IMR-90 (cell line): Measurements from ENCODE around the gene KLRC3. TPM values are rescaled to one million over a fixed set of nuclear protein-coding genes. Genes with fewer than 3 reads are reported as not detected.

Experiments
- ATAC-seq: fragments of 200-7000 bp; cut with Tn5 transposase; 2 replicates; pipeline ENCODE4 v1.9.1; 2020; ENCODE audit warnings: low read depth, mild to moderate bottlenecking, moderate library complexity
- BruUV-seq: library from RNA; stranded (reverse); fragments of 400-500 nt; replicated peaks from 2 replicates; lab custom pipeline; 2021; lab: Mats Ljungman, UMichigan
- CTCF ChIA-PET: fragments of 300-600 bp; formaldehyde crosslinking; extraction: SDS; loops from one replicate; lab custom pipeline; 2021; ENCODE audit warnings: antibody characterized with exemption; lab: Yijun Ruan, JAX
- POLR2A ChIA-PET: fragments of 300-600 bp; sonication (Branson Sonifier 250); formaldehyde crosslinking; loops from one replicate; lab custom pipeline; 2022; ENCODE audit warnings: antibody characterized with exemption; ENCODE audit not compliant: unreplicated experiment; lab: Charles Lee
- DNase-seq: peaks from one replicate; pipeline ENCODE4 v3.0.0; 2013
- H2AFZ ChIP-seq: replicated peaks from 2 replicates; pipeline ENCODE3; 2013; ENCODE audit warnings: low read length, mild to moderate bottlenecking; ENCODE audit not compliant: poor library complexity
- H2AK5ac ChIP-seq: 2 replicates; pipeline ENCODE4 v1.6.1; 2013; ENCODE audit warnings: low read depth, low read length, inconsistent platforms
- H2AK9ac ChIP-seq: replicated peaks from 2 replicates; pipeline ENCODE3; 2013; ENCODE audit warnings: mild to moderate bottlenecking, low read depth, low read length, moderate library complexity; ENCODE audit not compliant: poor library complexity
- H2BK120ac ChIP-seq: 2 replicates; pipeline ENCODE4 v1.6.1; 2013; ENCODE audit warnings: low read depth, low read length, inconsistent platforms
- H2BK15ac ChIP-seq: 3 replicates; pipeline ENCODE4 v1.6.1; 2013; ENCODE audit warnings: low read depth, low read length, inconsistent platforms
- H2BK20ac ChIP-seq: 2 replicates; pipeline ENCODE4 v1.6.1; 2013; ENCODE audit warnings: low read depth, mild to moderate bottlenecking, inconsistent platforms, low read length, moderate library complexity
- H2BK5ac ChIP-seq: 2 replicates; pipeline ENCODE4 v1.6.1; 2013; ENCODE audit warnings: mild to moderate bottlenecking, low read depth, low read length, inconsistent platforms; ENCODE audit not compliant: poor library complexity, severe bottlenecking
- H3K14ac ChIP-seq: replicated peaks from 2 replicates; pipeline ENCODE4 v1.6.1; 2013; ENCODE audit warnings: low read depth, low read length, inconsistent platforms
- H3K18ac ChIP-seq: 2 replicates; pipeline ENCODE4 v1.6.1; 2013; ENCODE audit warnings: low read depth, low read length, control low read depth
- H3K23ac ChIP-seq: 2 replicates; pipeline ENCODE4 v1.6.1; 2013; ENCODE audit warnings: low read depth, low read length, inconsistent platforms
- H3K27ac ChIP-seq: 2 replicates; pipeline ENCODE4 v1.5.1; 2013; ENCODE audit warnings: mild to moderate bottlenecking, control low read depth, low read length; ENCODE audit not compliant: insufficient read depth
- H3K27me3 ChIP-seq: 2 replicates; pipeline ENCODE4 v1.6.1; 2013; ENCODE audit warnings: low read length; ENCODE audit not compliant: control insufficient read depth, insufficient read depth
- H3K36me3 ChIP-seq: 2 replicates; pipeline ENCODE4 v1.6.1; 2013; ENCODE audit warnings: low read length, mixed read lengths; ENCODE audit not compliant: control insufficient read depth, insufficient read depth
- H3K4ac ChIP-seq: 2 replicates; pipeline ENCODE4 v1.6.1; 2013; ENCODE audit warnings: low read depth, low read length, inconsistent platforms
- H3K4me1 ChIP-seq: 2 replicates; pipeline ENCODE4 v1.6.1; 2013; ENCODE audit warnings: low read length, mixed read lengths; ENCODE audit not compliant: control insufficient read depth, insufficient read depth
- H3K4me2 ChIP-seq: 2 replicates; pipeline ENCODE4 v1.6.1; 2013; ENCODE audit warnings: low read depth, mild to moderate bottlenecking, control low read depth, low read length, moderate library complexity
- H3K4me3 ChIP-seq: 2 replicates; pipeline ENCODE4 v1.5.1; 2013; ENCODE audit warnings: low read depth, mild to moderate bottlenecking, control low read depth, low read length, moderate library complexity; ENCODE audit not compliant: insufficient read depth
- H3K56ac ChIP-seq: 2 replicates; pipeline ENCODE4 v1.6.1; 2013; ENCODE audit warnings: low read length, inconsistent platforms; ENCODE audit not compliant: insufficient read depth; ENCODE audit errors: extremely low read depth
- H3K79me1 ChIP-seq, 2 experiments: 2 replicates each; pipeline ENCODE4 v1.6.1; 2013; ENCODE audit warnings: low read length in 2 of 2, inconsistent platforms in 1 of 2, low read depth in 1 of 2
- H3K9ac ChIP-seq: 2 replicates; pipeline ENCODE4 v1.6.1; 2013; ENCODE audit warnings: low read depth, low read length, control low read depth
- H3K9me1 ChIP-seq: 2 replicates; pipeline ENCODE4 v1.6.1; 2013; ENCODE audit warnings: low read length, inconsistent platforms; ENCODE audit not compliant: insufficient read depth
- H3K9me3 ChIP-seq: 2 replicates; pipeline ENCODE4 v1.6.1; 2013; ENCODE audit warnings: low read length; ENCODE audit not compliant: control insufficient read depth, insufficient read depth
- H4K20me1 ChIP-seq: 2 replicates; pipeline ENCODE4 v1.6.1; 2013; ENCODE audit warnings: low read length, inconsistent platforms; ENCODE audit not compliant: insufficient read depth
- H4K5ac ChIP-seq: 2 replicates; pipeline ENCODE4 v1.6.1; 2013; ENCODE audit warnings: mild to moderate bottlenecking, low read depth, low read length, control low read depth
- H4K8ac ChIP-seq, 2 experiments: 2 replicates each; pipeline ENCODE4 v1.6.1; 2013; ENCODE audit warnings: low read depth in 2 of 2, low read length in 2 of 2, control low read depth in 1 of 2, inconsistent platforms in 1 of 2
- H4K91ac ChIP-seq: 2 replicates; pipeline ENCODE4 v1.6.1; 2013; ENCODE audit warnings: low read depth, low read length, inconsistent platforms; ENCODE audit not compliant: insufficient read depth
- CEBPB ChIP-seq: IDR thresholded peaks from 2 replicates; pipeline ENCODE4 v1.6.1; 2012; ENCODE audit warnings: low read depth, low read length, improper control_type of control experiment
- CHD1 ChIP-seq: IDR thresholded peaks from 2 replicates; pipeline ENCODE4 v1.6.1; 2012; ENCODE audit warnings: low read depth, low read length, improper control_type of control experiment
- ELK1 ChIP-seq: fragments of 150-350 bp; IDR thresholded peaks from 2 replicates; pipeline ENCODE4 v1.6.1; 2016; ENCODE audit warnings: low read depth, mild to moderate bottlenecking, low read length, moderate library complexity, borderline replicate concordance
- MXI1 ChIP-seq: IDR thresholded peaks from 2 replicates; pipeline ENCODE4 v1.6.1; 2012; ENCODE audit warnings: low read depth, mild to moderate bottlenecking, low read length, moderate library complexity, borderline replicate concordance
- RFX5 ChIP-seq: IDR thresholded peaks from 2 replicates; pipeline ENCODE4 v1.8.0; 2012; ENCODE audit warnings: low read depth, mild to moderate bottlenecking, low read length, moderate library complexity
- USF2 ChIP-seq: fragments of 150-350 bp; IDR thresholded peaks from 2 replicates; pipeline ENCODE4 v1.6.1; 2017; ENCODE audit warnings: mild to moderate bottlenecking, antibody characterized with exemption, low read length, low read depth
- WGBS, 2 experiments: methylation state at CpG; one replicate each; pipeline versions ENCODE4 v1.1.5 to v1.1.7; 2013; ENCODE audit warnings: missing lambda C conversion rate in 2 of 2; ENCODE audit not compliant: insufficient read length in 1 of 2; ENCODE audit errors: extremely low coverage in 2 of 2; 5-methylcytosine and 5-hydroxymethylcytosine counted together
- dilution Hi-C: fragments of 300-500 bp; cut with HindIII; formaldehyde crosslinking; loops from one replicate; pipeline ENCODE4 v1.14.3; 2018; ENCODE audit warnings: low sequenced_read_pairs; ENCODE audit not compliant: unreplicated experiment
- in situ Hi-C: fragments of 300-500 bp; cut with MboI; formaldehyde crosslinking; loops from 3 replicates; pipeline ENCODE4 v1.14.3; 2019; ENCODE audit warnings: low sequenced_read_pairs, inconsistent platforms, mixed read lengths
- intact Hi-C: fragments of 100-400 bp; cut with micrococcal nuclease; formaldehyde crosslinking; loops from 2 replicates; pipeline ENCODE4 v1.10.0; 2022
- polyA plus RNA-seq, 3 experiments: library from polyadenylated mRNA; depleted of rRNA; stranded (reverse); fragments of >200 nt; gene quantifications; 2 replicates each; pipeline ENCODE4 v1.2.3, GENCODE V29; 2012; ENCODE audit warnings: low replicate concordance in 1 of 3
- total RNA-seq: library from RNA; depleted of rRNA; stranded (reverse); fragments of >200 nt; gene quantifications from 2 replicates; pipeline ENCODE4 v1.2.3, GENCODE V29; 2012

KLRC3 gene
- total and polyA plus RNA-seq, 2 of the 4 experiments (the other 2 are of a cell fraction), result not detected

- Histone ChIP-seq H3K9ac (peak overlapping the region; percentile 87), H2BK5ac (peak overlapping the region; percentile 75), H3K9me1 (no peaks in the 10 kb centered on the region), H3K9me3 (no peaks in the 10 kb centered on the region), H2AK9ac (no peak overlapping the region), H4K91ac (peak overlapping the region; percentile 97), H2AFZ (peak overlapping the region; percentile 92), H3K14ac (peak overlapping the region; percentile 94), H3K79me1 (no peaks in the 10 kb centered on the region), H3K23ac (peak overlapping the region; percentile 90), H4K8ac (peak overlapping the region; percentile 95 to 96), H3K27ac (peak overlapping the region; percentile 92), H2BK20ac (peak overlapping the region; percentile 75), H3K4me2 (peak overlapping the region; percentile 95), H3K4ac (peak overlapping the region; percentile 92), H3K18ac (peak overlapping the region; percentile 90), H3K4me3 (peak overlapping the region; percentile 54), H3K56ac (peak overlapping the region; percentile 87), H4K5ac (peak overlapping the region; percentile 95), H2BK15ac (peak overlapping the region; percentile 97), H2AK5ac (no peak overlapping the region), H3K36me3 (no peaks in the 10 kb centered on the region), H3K27me3 (no peaks in the 10 kb centered on the region), H4K20me1 (no peaks in the 10 kb centered on the region), H2BK120ac (peak overlapping the region; percentile 94), H3K4me1 (peaks cover 22% of the 10 kb centered on the region)
- TF ChIP-seq CHD1, result no peak
- no peak for TF ChIP-seq MXI1
- no peak for TF ChIP-seq RFX5
- TF ChIP-seq ELK1, result no peak
- TF ChIP-seq CEBPB, result no peak
- no peak for TF ChIP-seq USF2
- WGBS, 2 experiments, result 0% methylated on average over 2 of the region's 15 CpGs; no CpG with 5 or more reads in 1 of the 2 experiments
- ChIA-PET POLR2A (interaction anchor here (0.6 kb wide), 1 partner anchor 363 kb away, joined by 4 read pairs; no protein-coding TSS in a partner anchor), CTCF (interaction anchor here (0.5 kb wide), 1 partner anchor 331 kb away, joined by 3 read pairs; no protein-coding TSS in a partner anchor)
- intact Hi-C loops, result loop anchor here (1.0 to 2.0 kb wide), 2 partner anchors 153 to 354 kb away; partner anchors contain the start of gene GABARAPL1
- ATAC-seq, result peak; percentile 58
- DNase-seq, result peak; percentile 84
- BruUV-seq, result no TSS peak
- in situ Hi-C loops, result no loop called here
- dilution Hi-C loops, result no loop called here
Measured at GRCh38 chr12:10364815-10365622, 55.4 kb downstream of the KLRC3 start.
